EL (cell line): ENCODE results near the gene CNNM2.
A peak's percentile ranks its signal among the peaks of the same experiment; 100 is the strongest.
"Not testable (repeated sequence)": the region's sequence is repeated elsewhere in the genome, so short reads cannot be mapped to it uniquely, and the experiment has no call there.

ENCODE experiments used
- DNase-seq: peaks from one replicate; pipeline ENCODE4 v3.0.0-alpha.2; 2016

Gene CNNM2

DNA sequence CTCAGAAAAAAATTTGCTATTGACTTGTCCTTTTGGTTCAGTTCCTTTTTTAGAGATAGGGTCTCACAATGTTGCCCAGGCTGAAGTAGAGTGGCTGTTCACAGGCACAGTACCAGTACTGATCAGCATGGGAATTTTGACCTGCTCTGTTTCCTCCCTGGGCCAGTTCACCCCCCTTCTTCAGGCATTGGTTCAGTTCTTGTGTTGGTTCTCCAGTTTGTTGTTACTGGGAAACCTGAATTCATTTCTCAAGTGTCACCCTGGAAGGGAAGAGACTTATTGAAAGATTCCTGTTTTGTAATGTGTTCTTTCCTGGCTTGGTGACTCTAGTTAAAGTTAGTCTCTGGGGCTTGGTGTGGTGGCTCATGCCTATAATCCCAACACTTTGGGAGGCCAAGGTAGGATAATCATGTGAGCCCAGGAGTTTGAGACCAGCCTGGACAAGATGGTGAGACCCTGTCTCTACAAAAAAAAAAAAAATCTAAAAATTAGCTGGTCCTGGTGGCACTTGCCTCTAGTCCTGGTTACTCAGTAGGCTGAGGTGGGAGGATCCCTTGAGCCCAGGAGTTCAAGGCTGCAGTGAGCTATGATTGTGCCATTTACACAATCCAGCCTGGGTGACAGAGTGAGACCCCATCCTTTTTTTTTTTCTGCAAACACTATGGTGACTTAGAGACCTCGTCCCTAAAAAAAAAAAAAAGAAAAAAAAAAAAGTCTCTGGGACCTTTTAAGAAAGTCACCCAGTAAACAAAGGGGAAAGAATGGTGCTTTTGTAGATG lies 52.7 kb downstream of the CNNM2 start:
- DNase-seq = no peak

DNA sequence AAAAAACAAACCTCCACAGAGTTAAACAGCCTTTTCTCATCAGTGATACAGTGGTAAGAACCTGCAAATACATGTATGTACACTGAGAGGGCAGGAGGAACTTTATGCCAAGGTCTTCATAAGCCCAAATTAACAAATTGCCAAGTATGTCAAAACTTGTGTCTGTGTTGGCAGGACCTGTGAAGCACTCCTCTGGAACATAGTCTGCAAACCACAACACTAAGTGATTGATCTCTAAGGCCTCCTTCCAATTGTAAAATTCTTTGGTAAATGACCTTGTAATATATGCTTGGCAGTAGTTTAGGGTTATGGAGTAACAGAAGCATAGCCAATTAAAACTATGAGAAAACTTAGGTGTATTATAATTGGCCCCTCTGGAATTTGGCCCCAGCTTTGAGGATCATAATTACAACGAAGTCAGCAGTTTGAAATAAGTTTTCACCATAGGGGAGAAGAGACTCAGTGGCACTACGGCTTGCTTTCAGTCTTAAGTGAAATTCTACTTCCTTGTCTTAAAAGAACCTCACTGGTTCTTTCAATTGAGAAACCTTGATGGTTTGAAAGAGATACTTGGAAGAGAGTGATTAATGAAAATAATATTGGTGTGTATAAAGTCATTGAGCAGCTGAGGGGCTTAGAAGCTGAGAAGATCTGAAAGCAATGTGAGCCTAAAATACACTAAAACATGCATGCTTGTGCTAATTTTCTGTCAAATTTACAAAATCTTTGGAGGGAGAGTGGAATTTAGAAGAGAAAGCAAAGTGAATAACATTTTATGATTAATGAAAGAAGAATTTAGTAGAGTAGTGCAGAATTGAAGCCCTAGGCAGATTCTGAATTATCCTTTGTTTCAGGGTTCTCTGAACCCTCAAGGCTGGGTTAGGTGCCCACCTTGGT lies 57.6 kb downstream of the CNNM2 start:
- DNase-seq = peak; percentile 9

DNA sequence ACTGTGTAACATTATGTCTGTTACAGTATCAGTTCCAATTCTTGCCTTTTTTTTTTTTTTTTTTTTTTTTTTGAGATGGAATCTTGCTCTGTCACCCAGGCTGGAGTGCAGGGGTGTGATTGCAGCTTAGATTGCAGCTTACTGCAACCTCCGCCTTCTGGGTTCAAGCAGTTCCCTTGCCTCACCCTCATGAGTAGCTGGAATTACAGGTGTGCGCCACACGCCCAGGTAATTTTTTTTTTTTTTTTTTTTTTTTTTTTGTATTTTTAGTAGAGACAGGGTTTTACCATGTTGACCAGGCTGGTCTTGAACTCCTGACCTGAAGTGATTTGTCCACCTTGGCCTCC lies 58.3 kb downstream of the CNNM2 start:
- DNase-seq = not testable (repeated sequence)

DNA sequence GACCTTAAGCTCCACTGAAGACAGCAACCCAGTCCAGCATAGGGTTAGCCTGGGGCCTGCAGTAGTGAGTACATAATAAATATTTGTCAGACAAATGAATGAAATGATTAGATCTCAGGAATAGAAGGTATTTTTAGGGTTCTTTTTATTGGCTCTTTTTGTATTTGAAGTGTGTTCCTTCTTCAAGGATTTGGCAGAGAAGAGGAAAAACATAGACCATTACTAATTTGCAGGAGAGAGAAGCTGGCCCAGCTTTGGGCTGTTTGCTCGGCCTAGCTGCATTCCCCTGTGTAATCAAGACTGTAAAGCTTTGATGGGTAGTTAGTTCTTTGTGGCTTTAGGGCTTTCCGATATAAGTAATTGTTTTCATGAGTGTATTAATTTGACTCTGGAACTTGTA lies 64.2 kb downstream of the CNNM2 start:
- no peak for DNase-seq

DNA sequence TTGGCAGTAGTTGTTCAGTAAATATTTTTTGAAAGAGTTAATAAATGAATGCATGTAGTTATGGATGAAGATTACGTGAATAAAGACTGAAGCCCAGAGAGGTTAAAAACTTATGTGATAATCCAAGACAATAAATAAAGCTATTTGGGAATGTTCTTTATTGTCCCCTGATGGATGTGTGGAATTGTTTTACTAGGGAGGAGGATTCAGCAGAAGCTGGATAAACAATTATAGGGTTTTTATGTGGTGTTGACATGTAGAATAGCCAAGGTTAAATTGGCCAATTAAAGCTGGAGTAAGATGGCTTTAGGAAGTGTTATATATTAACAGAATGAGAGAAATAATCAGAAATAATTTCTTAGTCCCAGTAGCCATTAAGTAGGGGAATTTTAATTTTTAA lies 66.0 kb downstream of the CNNM2 start:
- DNase-seq = no peak

DNA sequence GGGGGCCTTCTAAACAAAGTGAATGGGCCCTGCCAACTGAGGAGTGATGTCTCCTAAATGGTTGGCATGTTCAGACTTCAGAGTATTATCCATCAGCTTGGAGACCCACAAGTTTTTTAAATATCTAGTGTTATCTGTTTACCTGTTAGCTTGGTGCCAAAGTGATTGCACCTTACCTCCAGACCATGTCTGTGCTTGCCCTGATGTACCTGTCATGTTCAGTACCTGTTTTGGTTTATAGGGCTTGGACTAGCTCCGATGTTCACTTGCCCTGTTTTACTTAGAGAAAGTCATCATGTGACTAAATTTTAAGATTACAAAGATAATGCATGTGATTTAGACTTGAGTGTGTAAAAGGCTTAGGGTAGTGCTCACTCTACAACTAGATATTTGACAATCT lies 67.7 kb downstream of the CNNM2 start:
- DNase-seq = no peak

DNA sequence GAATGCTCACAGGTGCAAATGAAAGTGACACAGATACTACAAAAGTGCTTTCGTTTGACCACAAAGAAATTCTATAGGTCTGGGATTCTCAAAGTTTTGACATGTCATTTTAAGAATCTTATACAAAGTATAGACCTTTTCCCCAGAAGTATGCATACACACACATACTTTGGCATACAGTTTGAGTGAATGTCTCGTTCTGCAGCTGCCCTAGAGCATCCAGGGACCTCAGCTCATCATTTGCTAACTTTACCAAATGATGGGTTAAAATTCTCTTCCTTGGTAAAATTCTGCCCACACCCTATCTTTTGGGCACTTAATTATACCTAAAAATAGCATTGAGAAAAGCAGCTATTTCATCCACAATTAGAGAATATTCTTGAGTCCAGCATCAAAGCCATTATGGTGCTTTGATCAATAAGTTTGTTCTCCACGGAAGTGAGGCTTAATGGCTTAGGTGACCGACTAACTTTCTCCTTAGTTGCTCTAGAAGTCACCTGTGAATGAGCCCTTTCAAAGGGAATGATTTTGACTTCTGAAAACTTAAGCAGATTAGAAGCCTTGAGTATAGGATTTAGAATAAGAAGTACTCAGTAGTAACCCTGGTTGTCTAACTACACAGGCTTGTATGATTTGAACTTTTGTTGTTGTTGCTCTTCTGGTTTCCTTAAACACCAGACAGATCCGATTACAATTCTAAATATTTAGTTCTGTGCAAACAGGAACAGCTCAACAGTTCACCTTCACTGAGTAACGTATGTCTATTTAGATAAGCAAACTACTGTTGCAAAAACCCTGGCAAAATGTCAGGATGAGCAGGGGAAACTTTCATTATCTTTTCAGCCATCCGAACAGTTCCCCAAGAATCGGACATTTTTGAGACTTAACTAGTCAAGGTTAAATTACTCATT lies 70.6 kb downstream of the CNNM2 start:
- DNase-seq = peak; percentile 7

DNA sequence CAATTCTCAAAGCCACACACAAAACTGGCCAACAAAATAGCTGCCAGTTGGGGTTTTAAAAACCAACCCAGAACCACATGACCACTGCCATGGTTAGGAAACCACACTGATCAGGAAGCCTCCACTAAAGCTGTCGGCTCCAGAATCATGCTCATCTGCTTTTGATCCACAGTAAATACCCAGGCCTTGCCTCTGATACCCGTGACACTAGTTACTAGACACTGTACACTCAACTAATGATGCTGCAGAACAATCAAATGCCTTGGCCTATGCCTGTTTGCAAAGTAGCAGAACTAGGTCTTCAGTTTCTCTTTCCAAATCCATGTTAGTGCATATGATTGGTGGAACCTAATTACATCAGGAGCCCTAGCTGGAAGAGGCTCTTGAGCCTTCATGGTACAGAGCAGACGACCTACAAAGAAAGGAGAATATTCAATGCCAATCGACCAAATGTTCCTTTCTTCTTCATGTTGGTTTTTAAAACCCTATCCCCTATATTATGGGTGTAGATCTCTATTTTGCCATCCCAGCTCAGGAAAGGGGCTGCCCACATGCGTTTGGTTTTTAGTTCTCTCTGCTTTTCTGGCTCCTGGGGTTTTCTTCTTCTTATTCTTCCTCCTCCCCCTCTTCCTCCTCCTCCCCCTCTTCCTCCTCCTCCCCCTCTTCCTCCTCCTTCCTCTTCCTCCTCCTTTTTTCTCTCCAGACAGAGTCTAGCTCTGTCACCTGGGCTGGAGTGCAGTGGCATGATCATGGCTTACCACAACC lies 76.6 kb downstream of the CNNM2 start:
- no peak for DNase-seq

DNA sequence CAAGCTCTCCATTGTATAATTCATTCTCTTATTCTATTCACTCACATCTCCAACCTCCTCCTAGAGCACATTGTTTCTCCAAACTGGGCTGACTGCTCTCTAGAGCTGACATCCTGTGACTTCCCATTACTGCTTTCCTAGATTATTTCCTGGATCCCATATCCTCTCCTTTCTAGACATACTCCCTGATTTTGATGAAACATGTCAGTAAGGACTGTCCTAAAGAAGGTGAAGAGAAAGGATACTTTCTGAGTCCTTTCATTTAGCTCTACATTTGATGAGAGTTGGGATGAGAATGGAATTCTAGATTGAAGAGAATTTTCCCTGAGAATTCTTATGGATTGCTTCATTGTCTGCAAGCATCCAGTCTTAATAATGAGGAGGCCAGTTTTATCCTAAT lies 78.8 kb downstream of the CNNM2 start:
- no peak for DNase-seq

DNA sequence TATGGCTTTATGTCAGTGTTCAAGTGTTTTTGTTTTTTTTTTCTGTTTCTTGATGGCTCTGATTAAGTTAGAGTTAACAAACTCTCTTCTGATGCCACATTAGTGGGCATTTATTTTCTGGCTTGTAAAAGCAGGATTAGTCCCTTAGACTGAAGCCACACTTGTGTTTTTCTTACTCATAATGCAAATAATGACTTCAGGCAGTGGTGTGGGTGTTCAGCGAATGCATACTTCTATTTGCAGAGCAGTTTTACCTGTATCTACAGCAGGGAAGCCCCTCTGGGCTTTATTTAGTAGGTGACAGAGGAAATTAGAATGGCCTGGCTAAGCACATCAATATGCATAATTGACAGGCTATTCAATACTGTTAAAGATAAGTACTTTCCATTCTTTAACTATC lies 79.9 kb downstream of the CNNM2 start:
- DNase-seq = no peak

DNA sequence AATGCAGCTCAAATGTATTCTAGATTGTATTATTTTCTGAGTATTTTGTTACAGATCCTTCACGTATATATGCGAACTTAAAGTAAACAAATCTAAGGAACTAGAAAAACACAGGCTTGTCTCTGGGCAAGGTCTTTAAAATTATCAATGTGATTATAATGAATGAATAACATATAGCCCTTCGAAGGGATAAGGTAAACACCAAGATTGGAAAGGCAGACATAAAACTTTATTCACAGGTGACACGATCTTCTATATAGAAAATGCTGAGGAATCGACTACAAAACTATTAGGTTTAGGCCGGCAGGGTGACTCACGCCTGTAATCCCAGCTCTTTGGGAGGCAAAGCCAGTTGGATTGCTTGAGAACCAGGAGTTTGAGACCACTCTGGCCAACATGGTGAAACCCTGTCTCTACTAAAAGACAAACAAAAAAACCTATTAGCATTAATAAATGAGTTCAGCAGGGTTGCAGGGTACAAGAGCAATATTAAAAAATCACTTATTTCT lies 80.4 kb downstream of the CNNM2 start:
- DNase-seq = no peak

DNA sequence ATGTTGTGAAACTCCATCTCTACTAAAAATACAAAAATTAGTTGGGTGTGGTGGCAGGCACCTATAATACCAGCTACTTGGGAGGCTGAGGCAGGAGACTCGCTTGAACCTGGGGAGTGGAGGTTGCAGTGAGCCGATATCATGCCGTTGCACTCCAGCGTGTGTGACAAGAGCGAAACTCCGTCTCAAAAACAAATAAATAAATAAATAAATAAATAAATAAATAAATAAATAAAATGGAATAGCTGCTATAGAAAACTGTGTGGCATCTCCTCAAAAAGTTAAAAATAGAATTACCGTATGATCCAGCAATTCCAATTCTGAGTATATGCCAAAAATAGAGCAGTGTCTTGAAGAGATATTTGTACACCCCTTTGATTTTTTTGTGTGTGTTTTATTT lies 82.0 kb downstream of the CNNM2 start:
- not testable (repeated sequence) for DNase-seq

DNA sequence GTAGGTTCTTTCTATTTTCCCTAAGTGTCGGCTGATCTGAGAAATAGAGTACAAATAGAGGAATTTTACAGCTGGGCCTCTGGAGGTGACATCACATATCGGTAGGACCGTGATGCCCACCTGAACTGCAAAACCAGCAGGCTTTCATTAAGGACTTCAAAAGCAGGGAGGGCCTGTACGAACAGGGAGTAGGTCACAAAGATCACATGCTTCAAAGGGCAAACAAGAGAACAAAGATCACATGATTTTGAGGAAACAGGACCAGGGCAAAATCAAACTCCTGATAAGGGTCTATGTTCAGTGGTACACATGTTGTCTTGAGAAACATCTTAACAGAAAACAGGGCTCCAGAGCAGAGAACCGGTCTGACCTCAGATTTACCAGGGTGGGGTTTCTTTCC lies 88.9 kb downstream of the CNNM2 start:
- no peak for DNase-seq

DNA sequence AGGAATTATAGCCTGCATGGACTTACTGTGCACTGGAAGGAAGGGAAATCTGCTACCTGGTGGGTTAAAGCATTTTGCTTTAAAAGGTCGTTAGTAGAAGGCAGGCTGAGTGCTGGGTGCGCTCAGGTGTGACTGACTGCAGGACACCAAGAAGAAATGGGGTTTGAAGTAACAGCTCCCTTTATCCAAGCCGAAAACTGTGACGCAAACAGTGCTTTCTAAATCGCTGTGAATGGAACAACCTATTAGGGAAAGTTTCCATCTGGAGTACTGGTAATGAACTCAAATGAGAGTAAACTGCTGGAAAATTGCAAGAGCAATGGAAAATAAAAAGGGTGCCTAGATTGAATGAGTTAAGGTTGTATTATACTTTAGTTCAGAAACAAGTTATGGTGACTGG lies 95.3 kb downstream of the CNNM2 start:
- DNase-seq = no peak

DNA sequence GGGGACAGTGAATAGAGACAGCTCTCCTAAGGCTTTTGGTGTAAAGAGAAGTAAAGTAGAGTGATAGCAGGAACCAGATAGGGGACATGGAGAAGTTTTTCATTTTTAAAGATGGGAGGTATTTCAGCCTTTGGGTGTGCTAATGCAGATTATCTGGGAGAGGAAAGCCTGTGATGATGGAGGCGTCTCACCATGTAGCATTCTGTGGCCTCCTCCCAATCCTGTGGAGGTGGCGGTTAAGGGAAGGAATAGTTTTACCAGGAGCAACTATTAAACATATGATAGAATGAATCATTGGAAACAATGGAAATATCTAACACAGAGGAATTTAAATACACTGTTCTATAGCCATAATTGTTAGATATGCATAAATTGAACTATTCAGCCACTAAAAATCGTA lies 101.3 kb downstream of the CNNM2 start:
- no peak for DNase-seq

DNA sequence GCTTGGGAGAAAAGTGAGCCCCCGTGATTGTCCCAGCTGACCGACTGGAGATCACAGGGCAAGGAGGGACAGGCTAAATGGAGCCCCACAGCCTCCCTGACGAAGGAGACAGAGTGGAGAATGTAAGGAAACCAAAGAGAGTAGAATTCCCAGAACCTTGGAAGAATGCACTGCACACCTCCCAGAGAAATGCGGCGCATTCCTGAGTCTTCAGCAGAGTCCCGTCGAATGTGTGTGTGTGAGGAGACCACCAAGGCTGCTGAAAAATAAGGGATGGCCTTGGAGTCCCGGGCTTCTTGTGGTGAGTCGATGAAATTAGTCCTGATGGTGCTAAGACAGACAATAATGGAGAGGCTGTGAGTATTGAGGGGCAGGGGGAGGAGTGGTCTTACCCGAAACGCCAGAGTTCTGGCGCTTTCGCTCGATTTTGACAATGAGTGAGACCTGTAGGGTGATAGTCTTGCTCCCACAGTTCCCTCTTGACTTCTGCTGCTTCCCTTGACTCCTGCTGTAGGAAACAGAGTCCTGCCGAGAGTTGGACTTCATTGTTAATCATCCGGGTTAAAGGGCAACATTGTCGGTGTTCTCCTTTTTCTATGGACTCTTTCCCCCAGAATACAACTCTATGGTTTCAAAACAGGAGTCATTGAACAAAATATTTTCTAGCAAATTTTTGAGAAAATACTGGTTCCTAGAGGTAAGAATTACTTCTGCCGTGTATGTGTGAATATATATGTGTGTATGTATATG lies 103.2 kb downstream of the CNNM2 start:
- DNase-seq = no peak

DNA sequence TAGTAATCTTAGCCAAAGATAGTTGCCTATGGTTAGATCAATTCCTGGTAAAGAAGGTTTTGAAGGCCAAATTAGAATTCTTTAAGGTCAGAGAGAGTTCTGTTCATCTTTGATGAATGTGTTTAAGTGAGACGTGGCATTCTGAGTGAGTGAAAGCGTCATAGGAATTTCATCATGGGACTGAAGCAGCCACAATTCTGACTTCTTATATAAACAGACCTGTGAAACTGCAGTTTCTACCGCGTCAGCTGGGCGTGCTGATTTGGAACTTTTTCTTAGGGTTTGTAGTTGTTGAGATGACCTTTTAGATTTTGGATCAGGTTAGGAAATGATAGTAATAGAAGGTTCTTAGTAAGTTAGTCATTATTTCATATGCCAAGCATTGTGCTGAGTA lies 103.8 kb downstream of the CNNM2 start:
- DNase-seq = no peak

DNA sequence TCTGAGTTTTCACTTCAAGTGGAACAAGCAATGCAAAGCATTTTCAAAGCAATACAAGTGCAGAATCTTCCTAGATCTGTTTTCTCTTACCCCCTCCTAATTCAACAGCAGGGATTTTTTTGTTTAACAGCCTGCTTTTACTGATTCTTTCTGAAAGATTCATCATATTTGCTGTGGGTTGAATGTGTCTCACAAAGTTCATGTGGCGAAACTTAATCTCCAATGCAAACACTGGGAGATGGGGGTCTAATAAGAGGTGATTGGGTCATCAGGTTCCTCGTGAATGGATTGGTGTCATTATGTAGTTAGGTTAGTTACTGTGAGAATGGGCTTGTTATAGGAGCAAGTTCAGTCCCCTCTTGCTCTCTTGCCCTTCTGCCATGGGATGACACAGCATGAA lies 107.6 kb downstream of the CNNM2 start:
- DNase-seq = no peak

DNA sequence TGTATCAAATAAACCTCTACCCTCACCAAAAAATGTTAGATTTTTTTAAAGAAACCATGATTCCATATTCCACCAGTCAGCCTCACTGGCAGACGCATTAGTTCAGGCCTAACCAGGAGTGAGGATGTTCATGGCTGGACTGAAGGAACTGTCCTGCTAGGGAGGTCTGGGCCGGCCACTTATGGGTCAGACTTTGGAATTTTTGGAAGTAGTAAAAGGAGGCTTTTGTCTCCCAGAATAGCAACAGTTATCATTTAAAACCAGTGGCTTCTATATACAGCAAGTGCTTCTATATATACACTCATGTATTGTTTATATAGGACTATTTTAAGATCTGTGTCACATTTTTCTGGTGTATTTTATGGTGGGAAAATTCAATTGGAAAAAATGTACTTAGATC lies 120.5 kb downstream of the CNNM2 start:
- DNase-seq = no peak

DNA sequence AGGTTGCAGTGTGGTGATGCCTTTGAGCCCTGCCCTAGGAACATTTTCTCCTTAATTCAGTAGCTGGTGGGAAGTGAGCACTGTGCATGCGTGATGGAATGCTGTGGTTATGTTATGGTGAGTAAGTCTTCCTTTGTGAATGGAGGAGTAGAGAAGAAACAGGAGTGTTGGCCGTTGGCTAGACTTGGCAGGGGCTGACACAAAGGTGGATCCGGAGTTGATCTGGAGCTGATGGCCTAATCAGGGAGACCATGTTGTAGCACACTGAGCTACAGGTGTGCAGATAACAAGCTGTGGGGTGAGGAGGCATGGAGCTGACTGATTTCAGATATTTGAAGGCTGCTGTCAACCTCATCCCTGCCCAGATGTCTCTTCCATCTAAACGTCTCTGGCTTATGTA lies 122.3 kb downstream of the CNNM2 start:
- DNase-seq = peak; percentile 79

DNA sequence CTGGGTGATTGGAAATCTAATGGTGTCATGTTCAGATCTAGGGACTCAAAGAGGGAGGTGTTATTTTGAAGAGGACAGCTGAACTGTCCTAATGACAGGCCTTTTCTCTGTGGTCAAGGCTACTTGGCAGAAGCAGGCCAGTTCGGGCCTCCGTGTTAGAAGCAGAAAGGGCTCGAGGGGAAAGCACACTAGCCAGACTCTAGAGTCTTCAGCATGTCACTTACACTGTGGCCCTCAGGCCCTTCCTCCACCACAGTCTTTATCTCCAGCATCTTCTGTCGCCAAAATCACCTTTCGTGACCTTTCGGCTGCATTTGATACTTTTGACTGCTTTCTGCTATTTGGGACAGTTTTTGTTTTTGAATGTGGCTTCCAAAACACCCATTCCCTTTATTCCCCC lies 123.3 kb downstream of the CNNM2 start:
- no peak for DNase-seq

DNA sequence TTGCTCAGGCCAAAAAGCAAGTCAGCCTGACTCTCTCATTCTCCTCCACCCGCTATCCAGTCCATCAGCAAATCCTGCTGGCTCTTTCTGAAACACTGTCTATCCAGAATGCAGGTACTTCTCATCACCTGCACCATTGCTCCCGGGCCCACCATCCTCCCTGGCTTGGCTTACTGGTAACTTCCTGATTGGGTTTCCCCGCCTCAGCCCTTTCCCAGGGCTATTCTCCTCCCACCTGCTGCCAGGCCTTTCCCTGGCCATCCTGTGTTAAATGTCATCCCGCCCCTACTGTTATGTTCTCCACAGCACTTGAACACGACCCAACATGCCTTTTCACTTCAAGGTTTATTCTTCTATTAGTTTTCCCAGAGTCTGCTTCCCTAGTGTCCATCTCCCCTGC lies 124.0 kb downstream of the CNNM2 start:
- DNase-seq = no peak
